22Rv1 (cell line): ENCODE measurements around the gene GNRH2.

ENCODE experiments used
- ZFX ChIP-seq: fragments of 450-650 bp; IDR thresholded peaks from 2 replicates; pipeline ENCODE4 v1.6.1; 2017; ENCODE audit warnings: antibody characterized with exemption, borderline replicate concordance
- TF ChIP-seq, protein P1 (sequence below): fragments of 450-650 bp; IDR thresholded peaks from 2 replicates; pipeline ENCODE4 v1.5.1; 2017; ENCODE audit warnings: mild to moderate bottlenecking

DNA sequence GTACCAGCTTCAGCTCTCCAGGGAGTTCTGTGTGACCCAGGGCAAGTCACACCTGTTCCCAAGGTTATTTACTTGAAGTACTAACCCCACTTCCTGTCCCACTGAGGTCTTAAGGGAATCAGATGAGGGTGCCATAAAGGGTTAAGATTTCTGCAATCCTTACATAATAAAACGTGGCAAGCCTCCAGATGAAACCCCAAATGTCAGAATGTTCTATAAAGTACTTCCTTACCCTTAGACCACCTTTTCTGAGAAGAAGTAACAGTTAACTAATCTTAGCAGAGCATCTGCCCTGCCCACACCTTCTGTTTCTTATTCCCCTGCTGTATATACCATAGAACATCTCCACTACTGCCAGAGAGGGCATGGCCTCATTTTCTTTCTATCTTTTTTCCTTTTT, 47.1 kb downstream of the GNRH2 start:
- TF ChIP-seq, protein P1, sequence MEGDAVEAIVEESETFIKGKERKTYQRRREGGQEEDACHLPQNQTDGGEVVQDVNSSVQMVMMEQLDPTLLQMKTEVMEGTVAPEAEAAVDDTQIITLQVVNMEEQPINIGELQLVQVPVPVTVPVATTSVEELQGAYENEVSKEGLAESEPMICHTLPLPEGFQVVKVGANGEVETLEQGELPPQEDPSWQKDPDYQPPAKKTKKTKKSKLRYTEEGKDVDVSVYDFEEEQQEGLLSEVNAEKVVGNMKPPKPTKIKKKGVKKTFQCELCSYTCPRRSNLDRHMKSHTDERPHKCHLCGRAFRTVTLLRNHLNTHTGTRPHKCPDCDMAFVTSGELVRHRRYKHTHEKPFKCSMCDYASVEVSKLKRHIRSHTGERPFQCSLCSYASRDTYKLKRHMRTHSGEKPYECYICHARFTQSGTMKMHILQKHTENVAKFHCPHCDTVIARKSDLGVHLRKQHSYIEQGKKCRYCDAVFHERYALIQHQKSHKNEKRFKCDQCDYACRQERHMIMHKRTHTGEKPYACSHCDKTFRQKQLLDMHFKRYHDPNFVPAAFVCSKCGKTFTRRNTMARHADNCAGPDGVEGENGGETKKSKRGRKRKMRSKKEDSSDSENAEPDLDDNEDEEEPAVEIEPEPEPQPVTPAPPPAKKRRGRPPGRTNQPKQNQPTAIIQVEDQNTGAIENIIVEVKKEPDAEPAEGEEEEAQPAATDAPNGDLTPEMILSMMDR: no peak
- no peak for TF ChIP-seq ZFX
